GM04503 (cell line): ENCODE results near the gene UBB.

ENCODE experiments used
- DNase-seq: peaks from one replicate; pipeline ENCODE4 v3.0.0-alpha.2; 2012; ENCODE audit warnings: low read depth

The UBB gene

DNA sequence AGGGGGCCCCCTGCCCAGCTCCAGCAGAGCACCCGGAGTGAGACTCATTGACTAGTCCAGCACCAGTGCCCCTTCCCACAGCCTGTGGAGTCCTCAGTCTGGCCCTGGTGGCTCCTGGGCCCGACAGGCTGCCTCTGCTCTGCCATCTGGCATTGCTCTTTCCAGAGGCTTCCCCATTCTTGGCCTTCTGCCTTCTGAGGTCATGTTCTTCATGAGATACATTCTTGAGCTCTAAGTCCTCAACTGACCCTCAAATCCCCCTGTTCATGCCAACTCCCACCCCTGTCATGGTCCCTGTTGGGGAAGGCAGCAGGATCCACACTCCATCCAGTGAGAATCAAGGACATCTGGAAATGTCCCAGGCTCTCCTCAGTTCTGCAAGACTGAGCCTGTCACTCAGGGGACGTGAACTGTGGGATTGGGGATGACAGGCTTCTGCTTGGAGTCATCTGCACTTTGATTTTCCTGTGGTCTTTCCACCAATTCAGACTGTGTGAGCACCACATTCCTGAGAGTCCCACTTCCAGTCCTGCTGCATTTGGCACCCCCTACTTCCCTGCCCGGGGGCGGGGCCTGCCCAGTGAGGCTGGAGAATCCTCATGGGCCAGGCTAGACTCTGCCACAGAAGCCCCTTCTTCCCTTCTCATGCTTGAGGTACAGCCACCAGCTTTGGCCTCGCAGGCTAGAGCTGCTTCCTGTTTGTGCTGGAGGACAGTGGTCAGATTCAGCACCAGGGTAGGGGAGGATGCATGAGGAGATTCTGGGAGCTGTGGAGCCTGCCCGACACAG lies 37.2 kb downstream of the UBB start:
- no peak for DNase-seq

DNA sequence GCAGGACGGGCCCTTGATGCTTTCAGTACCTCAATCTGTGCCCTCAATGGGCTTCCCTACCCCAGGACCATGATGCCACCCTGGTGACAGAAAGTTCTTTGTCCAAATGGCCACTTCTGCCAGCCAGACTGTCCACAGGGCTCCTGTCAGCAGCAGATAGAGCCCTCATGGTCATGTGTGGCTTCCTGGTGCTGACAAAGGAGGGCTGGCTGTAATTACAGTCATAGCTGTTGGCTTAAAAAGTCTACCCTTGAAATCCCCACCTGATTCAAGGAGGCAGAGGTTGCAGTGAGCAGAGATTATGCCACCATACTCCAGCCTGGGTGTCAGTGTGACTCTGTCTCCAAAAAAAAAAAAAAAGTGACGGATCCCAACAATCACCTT lies 37.8 kb downstream of the UBB start:
- DNase-seq, result no peak

DNA sequence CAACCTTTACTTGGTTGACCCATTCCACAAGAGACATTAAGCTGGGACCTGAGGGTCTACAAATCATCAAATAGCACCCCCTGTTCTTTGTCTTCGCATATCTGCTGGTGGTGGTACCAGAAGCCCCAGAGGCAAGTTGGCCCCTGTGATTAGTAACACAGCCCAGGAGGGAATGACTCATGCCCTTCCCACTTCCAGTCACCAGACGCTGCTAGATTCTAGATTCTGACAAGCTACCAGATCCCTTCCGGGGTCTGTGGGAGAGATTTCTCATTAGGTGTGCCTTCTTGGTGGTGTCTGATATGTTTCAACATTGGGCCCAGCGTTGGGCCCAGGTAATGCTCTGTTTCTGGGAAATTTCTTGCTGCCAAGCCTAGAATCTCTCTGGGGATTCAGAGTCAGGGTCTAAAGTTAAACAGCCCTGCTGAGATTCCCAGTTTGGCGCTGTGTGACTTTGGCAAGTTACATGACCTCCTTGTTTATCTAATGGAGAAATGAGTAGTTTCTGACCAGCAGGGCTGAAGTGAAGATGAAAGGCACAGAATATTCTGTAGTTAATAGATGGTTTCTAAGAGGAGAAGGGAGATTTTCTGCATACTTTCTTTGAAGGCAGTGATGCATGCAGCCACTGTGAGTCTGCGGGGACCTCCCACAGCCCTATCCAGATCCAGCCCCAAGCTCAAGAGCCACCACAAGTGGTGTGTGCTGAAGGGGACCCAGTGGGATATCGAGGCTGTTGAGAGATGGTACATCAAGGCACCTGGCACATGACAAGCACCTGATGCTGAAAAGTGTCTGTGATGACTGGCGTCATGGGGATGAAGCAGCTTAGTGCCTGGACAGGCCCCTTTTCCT lies 38.4 kb downstream of the UBB start:
- no peak for DNase-seq

DNA sequence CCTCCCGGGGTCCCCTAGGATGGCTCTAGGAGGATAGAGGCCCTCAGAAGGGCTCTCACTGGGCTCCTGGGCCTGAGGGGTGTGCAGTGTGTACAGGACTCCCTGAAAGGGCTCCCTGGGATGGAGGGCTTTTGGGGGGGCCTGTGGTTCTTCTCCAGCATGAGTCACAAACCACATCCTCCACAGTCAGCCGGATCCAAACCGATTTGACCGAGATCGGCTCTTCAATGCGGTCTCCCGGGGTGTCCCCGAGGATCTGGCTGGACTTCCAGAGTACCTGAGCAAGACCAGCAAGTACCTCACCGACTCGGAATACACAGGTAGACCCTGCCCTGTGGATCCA lies 39.0 kb downstream of the UBB start:
- no peak for DNase-seq

DNA sequence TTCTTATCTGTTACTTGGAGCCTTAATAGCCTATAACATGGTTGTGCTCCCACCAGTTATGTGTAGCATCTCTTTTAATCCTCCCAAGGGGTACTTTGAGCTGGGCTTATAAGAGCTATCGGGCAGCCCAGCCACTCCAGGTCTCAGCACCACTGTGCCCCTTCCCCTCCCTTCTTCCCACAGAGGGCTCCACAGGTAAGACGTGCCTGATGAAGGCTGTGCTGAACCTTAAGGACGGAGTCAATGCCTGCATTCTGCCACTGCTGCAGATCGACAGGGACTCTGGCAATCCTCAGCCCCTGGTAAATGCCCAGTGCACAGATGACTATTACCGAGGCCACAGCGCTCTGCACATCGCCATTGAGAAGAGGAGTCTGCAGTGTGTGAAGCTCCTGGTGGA lies 41.5 kb downstream of the UBB start:
- DNase-seq, result no peak

DNA sequence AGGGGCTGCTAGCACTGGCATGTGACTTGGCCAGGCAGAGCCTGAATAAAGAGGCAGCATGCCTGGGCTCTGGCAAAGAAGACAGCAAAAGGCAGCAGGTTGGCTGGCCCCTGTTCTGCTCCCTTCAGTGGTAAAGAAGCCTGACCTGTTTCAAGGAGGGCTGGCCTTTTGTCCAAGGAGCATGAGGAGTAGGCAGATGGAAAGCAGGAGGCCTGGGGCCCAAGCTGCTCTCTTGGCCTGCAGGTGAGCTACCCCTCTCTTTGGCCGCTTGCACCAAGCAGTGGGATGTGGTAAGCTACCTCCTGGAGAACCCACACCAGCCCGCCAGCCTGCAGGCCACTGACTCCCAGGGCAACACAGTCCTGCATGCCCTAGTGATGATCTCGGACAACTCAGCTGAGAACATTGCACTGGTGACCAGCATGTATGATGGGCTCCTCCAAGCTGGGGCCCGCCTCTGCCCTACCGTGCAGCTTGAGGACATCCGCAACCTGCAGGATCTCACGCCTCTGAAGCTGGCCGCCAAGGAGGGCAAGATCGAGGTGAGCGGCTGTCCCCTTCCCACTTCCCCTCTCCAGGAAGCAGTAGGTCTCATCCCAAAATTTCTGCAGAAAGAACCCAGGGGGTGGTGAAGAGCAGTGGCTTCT lies 42.5 kb downstream of the UBB start:
- no peak for DNase-seq

DNA sequence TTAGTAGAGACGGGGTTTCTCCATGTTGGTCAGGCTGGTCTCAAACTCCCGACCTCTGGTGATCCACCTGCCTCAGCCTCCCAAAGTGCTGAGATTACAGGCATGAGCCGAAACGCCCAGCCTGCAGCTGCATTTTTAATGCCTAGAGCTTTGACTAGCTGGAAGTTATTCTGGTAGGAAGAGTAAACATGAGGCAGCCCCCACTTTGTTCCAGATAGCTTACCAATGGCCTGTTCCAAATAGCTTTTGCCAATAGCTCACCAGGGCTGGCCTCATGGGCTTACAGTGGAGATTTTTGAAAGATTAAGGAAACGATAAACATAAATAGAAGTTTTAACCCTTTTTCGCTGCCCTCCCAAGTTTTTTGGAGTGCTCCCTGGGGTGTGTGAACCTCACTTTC lies 44.3 kb downstream of the UBB start:
- no peak for DNase-seq

DNA sequence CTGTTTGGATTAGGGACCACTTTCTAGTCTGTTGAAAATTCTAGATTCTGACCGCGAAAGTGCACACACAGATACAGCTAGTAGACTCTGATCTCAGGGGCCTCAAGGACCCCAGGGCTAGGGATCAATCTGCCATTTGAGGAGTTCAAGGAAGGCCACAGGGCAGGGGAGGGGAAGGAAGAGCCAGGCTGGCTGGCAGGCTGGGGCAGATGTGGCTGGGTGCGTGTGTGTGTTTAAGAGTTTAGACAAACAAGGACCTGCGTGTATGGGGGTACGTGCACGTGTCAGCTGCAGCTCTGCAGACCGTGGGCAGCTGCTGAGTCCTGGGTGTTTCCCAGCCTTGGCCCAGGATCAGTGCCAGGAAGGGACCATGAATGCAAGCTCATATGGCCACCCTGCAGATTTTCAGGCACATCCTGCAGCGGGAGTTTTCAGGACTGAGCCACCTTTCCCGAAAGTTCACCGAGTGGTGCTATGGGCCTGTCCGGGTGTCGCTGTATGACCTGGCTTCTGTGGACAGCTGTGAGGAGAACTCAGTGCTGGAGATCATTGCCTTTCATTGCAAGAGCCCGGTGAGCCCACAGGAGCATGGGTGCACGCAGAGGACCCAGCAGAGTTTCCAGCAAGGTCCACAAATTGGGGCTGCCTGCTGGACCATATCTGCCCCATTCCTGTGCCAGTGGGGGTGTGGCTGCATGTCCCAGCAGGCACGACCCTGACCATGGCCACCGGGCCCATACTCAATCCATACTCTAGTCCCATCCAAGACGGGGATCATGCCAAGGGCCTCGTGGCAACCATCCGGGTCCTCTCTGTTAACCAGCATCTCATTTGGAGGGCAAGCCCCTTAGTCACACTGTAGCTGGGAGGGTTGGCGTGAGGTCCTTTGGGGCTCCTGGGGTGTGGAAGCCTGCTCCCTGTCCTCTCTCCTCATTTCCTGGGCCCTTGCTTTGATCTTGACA lies 45.1 kb downstream of the UBB start:
- DNase-seq, result no peak

DNA sequence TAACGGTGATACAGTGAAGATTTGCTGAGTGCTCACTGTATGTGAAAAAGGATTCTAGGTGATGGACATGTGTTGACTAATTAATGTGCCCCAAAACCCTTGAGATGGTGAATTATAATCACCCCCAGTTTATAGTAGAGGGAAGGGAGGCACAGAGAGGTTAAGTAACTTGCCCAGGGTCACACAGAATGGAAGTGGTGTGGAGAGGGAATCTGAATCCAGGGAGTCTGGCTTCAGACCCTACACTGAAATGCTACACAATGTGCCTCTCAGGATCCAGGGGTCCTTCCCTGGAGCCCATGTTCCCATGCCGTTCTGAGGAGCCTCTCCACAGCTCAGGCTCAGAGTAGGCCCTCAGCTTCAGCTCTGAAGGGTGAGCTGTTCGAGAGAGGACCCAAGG lies 46.1 kb downstream of the UBB start:
- no peak for DNase-seq

DNA sequence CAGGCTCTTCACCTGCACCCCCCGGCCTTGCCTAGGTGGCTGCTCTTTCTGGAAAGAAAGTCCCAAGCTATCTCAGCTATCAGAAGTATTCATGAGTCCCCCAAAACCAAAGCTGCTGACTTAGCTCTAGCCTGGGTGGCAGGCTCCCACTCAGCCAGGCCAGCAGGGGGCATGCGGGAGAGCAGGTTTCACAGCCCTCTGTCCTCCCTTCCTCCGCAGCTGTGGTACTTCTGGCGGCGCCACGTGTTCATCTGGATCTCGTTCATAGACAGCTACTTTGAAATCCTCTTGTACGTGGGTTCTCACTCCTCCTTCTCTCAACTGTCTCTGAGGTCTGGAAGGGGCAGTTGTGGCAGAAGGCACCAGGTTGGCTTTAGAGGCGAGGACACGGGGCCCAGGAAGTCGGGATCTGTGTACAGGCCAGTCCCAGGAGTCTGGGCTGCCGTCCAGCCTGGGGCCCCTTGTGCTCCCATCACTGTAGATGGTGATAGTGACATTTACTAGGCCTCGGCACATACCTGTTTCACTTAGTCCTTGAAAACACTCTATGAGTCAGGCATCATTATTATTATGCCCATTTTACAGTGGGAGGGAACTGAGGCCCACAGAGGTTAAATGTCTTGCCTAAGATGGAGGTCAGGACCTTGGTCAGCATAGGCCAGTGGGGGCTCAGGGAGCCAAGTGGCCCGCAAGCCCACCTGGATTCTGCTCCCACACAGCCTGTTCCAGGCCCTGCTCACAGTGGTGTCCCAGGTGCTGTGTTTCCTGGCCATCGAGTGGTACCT lies 47.4 kb downstream of the UBB start:
- no peak for DNase-seq

DNA sequence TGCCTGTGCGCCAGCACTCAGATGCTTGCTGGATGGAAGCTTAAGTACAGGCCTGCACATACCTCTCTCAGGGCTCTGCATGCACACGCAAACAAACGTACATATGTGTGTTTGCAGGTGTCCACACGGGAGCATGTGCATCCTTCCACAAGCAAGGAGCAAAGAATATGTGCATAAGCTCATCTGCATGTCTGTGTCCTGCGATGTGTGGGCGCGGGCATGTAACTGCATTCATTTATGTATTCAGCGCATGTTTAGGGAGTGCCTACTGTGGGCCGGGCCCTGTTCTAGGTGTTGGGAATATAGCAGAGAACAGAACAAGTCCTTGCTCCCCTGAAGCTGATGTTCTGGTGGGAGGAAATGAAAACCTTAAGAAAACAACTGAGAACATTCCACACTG lies 48.2 kb downstream of the UBB start:
- DNase-seq, result no peak

DNA sequence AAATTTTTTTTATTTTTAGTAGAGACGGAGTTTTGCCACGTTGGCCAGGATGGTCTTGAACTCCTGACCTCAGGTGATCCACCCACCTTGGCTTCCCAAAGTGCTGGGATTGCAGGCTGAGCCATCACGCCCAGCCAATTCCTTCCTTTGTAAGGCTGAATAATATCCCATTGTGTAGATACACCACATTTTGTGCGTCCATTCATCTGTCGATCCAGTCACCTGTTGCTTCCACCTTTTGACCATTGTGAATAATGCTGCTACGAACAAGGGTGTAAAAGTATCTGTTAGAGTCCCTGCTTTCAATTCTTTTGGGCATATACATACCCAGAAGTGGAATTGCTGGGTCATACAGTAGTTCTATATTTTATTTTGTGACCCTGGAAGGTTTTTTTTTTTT lies 49.8 kb downstream of the UBB start:
- no peak for DNase-seq

DNA sequence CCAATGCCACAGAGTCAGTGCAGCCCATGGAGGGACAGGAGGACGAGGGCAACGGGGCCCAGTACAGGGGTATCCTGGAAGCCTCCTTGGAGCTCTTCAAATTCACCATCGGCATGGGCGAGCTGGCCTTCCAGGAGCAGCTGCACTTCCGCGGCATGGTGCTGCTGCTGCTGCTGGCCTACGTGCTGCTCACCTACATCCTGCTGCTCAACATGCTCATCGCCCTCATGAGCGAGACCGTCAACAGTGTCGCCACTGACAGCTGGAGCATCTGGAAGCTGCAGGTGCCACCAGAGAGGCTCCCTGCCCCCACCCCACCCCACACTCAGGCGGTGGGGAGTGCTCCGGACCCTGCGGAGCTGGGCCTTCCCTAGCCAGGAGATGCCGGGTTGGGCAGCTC lies 51.1 kb downstream of the UBB start:
- no peak for DNase-seq
